HG02870 (cell line): ENCODE results near the gene CARD11.

Source experiments
- ATAC-seq: cut with Tn5 transposase; IDR thresholded peaks from one replicate; pipeline ENCODE4 v1.9.1; 2021; ENCODE audit warnings: mild to moderate bottlenecking, moderate library complexity; ENCODE audit not compliant: unreplicated experiment

Gene CARD11

DNA sequence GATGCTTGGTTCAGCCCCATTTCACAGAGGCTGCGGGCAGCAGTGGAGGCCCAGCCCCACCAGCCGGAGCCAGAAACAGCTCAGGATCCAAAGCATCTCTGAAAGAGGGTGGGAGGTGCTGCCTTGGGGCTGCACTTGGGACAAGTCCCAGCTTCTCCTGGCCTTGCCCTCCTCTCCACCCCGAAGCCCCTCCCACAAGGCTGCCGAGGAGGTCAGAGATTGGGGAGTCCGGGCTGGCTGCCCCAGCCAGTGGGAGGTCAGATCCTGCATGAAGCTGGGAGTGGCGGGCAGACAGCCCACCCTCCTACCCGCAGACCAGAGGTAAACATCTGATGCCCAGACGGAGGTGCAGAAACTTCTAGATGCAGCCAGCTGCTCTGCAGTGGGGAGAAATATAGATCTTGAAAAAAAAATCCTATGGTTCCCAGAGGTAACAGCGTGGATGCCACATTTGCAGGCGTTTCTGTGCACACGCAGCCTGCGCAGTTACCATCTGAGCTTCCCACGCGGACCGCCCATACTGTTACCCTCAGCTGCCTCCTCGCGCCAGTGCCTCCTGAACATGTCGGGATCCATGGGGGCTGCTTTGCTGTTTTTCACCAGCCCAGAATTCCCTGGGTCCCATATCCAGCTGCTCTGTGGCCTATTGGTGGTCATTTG, 162.7 kb downstream of the CARD11 start:
- no peak for ATAC-seq

GRCh38 chr7:2880051-2880450, 163.6 kb downstream of the CARD11 start:
- ATAC-seq, result no peak

GRCh38 chr7:2879354-2879753, 164.3 kb downstream of the CARD11 start:
- no peak for ATAC-seq

GRCh38 chr7:2878306-2878705, 165.4 kb downstream of the CARD11 start:
- ATAC-seq, result no peak

GRCh38 chr7:2876031-2876731, 167.5 kb downstream of the CARD11 start:
- no peak for ATAC-seq

DNA sequence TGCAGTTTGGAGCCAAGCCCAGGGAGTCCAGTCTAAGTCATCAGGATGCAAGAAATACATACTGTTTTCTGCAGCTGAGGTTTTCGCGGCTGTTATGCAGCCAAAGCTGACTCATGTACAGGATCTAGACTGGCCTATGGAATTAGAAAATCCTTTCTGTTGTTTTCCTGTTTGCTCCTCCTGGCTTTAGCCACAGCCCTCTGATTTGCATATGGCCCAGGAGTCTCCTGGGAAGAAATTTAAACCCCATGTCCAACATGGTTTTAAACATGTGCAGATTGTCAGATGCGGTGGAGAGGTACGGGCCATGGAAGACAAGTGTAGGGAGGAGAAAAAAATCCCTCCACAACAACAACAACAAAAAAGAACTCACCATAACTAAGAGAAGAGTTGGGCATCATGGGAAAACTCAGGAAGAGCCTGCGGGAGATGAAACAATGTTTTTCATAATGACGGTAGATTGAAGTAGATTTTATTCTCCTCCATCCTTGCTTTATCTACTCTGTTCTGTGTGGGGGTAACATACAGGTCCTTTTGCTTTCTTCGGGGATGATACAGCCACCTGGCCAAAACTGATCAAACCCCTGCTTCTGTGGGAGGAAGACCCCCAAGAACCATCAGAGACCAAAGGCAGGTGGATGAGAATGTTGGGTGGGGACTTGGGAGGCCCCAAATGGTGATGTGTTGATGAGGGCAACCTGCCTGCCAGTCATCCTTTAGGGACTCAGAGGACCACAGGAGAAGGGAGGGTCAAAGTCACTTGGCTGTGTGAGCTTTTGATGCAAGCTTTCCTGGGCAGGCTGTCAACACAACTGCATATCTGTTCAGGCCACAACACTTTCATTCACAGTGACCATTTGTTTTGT, 169.7 kb downstream of the CARD11 start:
- ATAC-seq, result no peak

DNA sequence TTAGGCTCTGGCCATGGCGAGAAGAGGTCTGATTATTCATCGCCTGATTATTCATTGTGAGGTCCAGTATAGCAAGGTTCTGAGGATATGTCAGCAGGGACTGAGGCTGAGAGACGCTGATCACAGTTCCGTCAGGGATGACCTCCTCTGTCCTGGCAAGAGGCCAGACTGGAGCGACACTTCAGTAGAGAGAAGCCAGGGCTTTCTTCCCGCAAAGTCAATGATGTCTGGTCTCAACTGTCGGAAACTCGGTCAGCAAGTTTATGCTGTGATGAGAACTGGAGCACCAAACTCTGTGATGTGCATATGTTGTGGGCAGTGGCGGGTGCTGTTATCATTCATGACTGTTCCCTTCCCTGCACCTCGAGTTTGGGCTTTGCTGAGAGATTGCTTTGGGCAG, 170.5 kb downstream of the CARD11 start:
- ATAC-seq, result no peak

GRCh38 chr7:2872296-2872874, 171.3 kb downstream of the CARD11 start:
- ATAC-seq, result no peak

DNA sequence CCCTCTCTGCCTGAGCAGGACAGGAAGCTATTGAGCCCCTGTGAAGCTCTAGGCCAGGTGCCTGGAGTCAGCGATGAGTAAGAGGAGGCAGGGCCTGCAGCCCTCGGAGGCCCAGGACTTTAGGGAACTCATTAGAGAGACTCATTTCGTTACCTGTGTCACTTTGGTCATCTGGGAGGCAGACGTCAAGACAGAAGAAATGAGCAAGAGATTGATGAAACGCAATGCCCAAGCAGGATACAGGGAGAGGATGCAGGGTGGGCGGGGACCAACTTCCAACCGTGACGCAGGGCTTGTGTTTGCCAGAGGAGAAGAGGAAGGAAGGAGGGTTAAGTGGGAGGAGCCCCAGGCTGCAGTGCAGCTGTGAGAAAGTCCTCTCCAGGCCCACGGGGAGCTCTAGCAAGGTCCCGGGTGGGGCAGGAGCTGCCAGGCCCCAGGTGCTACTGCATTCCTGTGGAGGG, 173.2 kb downstream of the CARD11 start:
- peak; percentile 62 for ATAC-seq

- no peak for ATAC-seq
Measured at GRCh38 chr7:2869981-2870380, 173.7 kb downstream of the CARD11 start.

DNA sequence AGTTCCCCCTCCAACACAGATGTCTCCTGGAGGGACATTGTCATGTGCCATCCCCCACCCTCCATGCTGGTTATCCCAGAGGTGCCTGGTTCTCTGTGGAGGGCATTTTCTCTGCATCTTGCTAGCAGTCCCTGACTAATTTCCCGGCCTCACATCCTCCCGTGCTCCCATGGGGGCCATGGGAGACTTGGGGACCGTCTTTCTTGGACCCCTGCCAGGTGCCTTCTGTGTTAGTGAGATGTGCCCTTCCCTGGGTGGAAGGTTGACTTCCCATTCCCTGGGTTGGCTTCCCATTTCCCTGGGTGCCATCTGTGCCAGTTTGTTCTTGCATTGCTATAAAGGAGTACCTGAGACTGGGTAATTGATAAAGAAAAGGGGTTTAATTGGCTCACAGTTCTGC, 177.1 kb downstream of the CARD11 start:
- ATAC-seq, result no peak

- ATAC-seq, result no peak
Measured at GRCh38 chr7:2864999-2865670, 178.5 kb downstream of the CARD11 start.

- ATAC-seq, result no peak
Measured at GRCh38 chr7:2864204-2864985, 179.3 kb downstream of the CARD11 start.

GRCh38 chr7:2863461-2864066, 180.1 kb downstream of the CARD11 start:
- peak; percentile 96 for ATAC-seq

GRCh38 chr7:2862831-2863361, 180.8 kb downstream of the CARD11 start:
- ATAC-seq, result no peak

DNA sequence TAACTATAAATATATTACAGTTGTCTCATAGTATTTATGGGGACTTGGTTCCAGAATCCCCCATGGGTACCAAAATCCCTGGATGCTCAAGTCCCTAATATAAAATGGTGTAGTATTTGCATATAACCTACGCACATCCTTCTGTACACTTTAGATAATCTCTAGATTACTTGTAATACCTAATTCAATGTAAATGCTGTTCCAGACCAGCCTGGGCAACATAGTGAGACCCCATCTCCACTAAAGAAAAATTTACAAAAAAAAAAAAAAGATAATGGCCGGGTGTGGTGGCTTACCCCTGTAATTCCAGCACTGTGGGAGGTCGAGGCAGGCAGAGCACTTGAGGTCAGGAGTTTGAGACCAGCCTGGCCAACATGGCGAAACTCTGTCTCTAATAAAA, 182.2 kb downstream of the CARD11 start:
- ATAC-seq, result no peak

GRCh38 chr7:2860627-2861133, 183.0 kb downstream of the CARD11 start:
- no peak for ATAC-seq

DNA sequence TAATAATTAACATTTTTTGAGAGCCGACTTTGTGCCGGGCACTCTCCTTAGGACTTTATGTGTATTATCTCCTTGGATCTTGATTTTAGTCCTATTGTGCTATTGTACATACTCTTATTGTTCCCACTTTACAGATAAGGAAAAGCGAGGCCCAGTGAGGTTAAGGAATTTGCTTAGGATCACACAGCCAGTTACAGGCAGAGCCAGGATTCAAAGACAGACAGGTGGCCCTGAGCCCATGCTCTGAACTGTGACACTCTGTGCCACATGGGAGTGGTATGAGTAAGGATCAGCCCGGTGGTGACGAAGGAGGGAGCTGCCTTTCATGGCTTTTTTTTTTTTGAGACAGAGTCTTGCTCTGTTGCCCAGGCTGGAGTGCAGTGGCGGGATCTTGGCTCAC, 183.7 kb downstream of the CARD11 start:
- ATAC-seq, result no peak

GRCh38 chr7:2858621-2859020, 185.0 kb downstream of the CARD11 start:
- no peak for ATAC-seq
